Endothelial cell of umbilical vein (primary cell): ENCODE results near the gene PCDHGB7. TPM values are rescaled to one million over a fixed set of nuclear protein-coding genes. Genes with fewer than 3 reads are reported as not detected.

Experiments
- BruUV-seq: library from RNA; stranded (reverse); fragments of 400-500 nt; replicated peaks from 2 replicates; lab custom pipeline; 2021; lab: Mats Ljungman, UMichigan
- CTCF ChIA-PET: fragments of 300-600, 350-600 bp; sonication (Branson Sonifier 250); formaldehyde crosslinking; loops from one replicate; lab custom pipeline; 2021; ENCODE audit warnings: antibody characterized with exemption, inconsistent platforms; lab: Charles Lee
- POLR2A ChIA-PET: fragments of 300-600, 350-600 bp; sonication (Branson Sonifier 250); formaldehyde crosslinking; loops from one replicate; lab custom pipeline; 2021; ENCODE audit warnings: antibody characterized with exemption, inconsistent platforms; lab: Charles Lee
- DNase-seq: peaks from one replicate; pipeline ENCODE4 v3.0.0-alpha.2; 2011; ENCODE audit warnings: low read depth, low spot score
- FAIRE-seq: peaks from 2 replicates; lab custom pipeline; 2011; peaks lifted over from hg19 to GRCh38; lab: Jason Lieb, UNC
- H2AFZ ChIP-seq: 2 replicates; pipeline ENCODE4 v1.6.0; 2012; ENCODE audit warnings: low read depth, low read length, control low read depth, inconsistent platforms
- H3K27ac ChIP-seq: 2 replicates; pipeline ENCODE4 v1.5.1; 2011; ENCODE audit warnings: low read depth, mild to moderate bottlenecking, control low read depth, low read length, moderate library complexity; ENCODE audit not compliant: insufficient read depth
- H3K27me3 ChIP-seq, 2 experiments: 2 replicates each; pipeline versions ENCODE4 v1.6.0 to v1.6.1; 2011; ENCODE audit warnings: low read length in 2 of 2, mixed read lengths in 1 of 2; ENCODE audit not compliant: control insufficient read depth in 2 of 2, insufficient read depth in 2 of 2
- H3K36me3 ChIP-seq, 2 experiments: 2 replicates in 1 of 2; 3 replicates in 1 of 2; pipeline ENCODE4 v1.5.1; 2011; ENCODE audit warnings: low read length in 2 of 2, mild to moderate bottlenecking in 1 of 2, moderate library complexity in 1 of 2; ENCODE audit not compliant: control insufficient read depth in 2 of 2, insufficient read depth in 2 of 2; ENCODE audit errors: extremely low read depth in 1 of 2
- H3K4me1 ChIP-seq: 3 replicates; pipeline ENCODE4 v1.5.1; 2011; ENCODE audit warnings: mild to moderate bottlenecking, low read length; ENCODE audit not compliant: control insufficient read depth, insufficient read depth; ENCODE audit errors: extremely low read depth
- H3K4me2 ChIP-seq: 2 replicates; pipeline ENCODE4 v1.6.1; 2011; ENCODE audit warnings: low read length, control low read depth, mixed read lengths; ENCODE audit not compliant: insufficient read depth
- H3K4me3 ChIP-seq, 3 experiments: fragments of 200-600 bp in 1 of 3; sonication (generic), shearing (Covaris generic) in 1 of 3; replicated peaks in 1 of 3; 2 replicates each; pipeline ENCODE4 v1.5.1; 2011 to 2016; ENCODE audit warnings: control low read depth in 3 of 3, low read length in 3 of 3, mild to moderate bottlenecking in 2 of 3, inconsistent platforms in 1 of 3, low read depth in 1 of 3, moderate library complexity in 1 of 3; ENCODE audit not compliant: insufficient read depth in 1 of 3
- H3K79me2 ChIP-seq: 2 replicates; pipeline ENCODE4 v1.6.0; 2012; ENCODE audit warnings: low read length, inconsistent platforms; ENCODE audit not compliant: control insufficient read depth, insufficient read depth
- H3K9ac ChIP-seq: replicated peaks from 2 replicates; pipeline ENCODE3; 2011; ENCODE audit warnings: low read length, control low read depth; ENCODE audit not compliant: insufficient read depth; ENCODE audit errors: extremely low read depth
- H3K9me1 ChIP-seq: replicated peaks from 3 replicates; pipeline ENCODE4 v1.6.0; 2011; ENCODE audit warnings: mild to moderate bottlenecking, low read length; ENCODE audit not compliant: control insufficient read depth, insufficient read depth; ENCODE audit errors: extremely low read depth
- H3K9me3 ChIP-seq: replicated peaks from 2 replicates; pipeline ENCODE4 v1.5.1; 2012; ENCODE audit warnings: low read length, inconsistent platforms; ENCODE audit not compliant: control insufficient read depth, insufficient read depth
- H4K20me1 ChIP-seq: replicated peaks from 2 replicates; pipeline ENCODE3; 2011; ENCODE audit warnings: mild to moderate bottlenecking, low read length; ENCODE audit not compliant: control insufficient read depth, insufficient read depth; ENCODE audit errors: extremely low read depth
- EZH2 ChIP-seq: IDR thresholded peaks from 2 replicates; pipeline ENCODE4 v1.6.1; 2012; ENCODE audit warnings: borderline replicate concordance, low read depth, mild to moderate bottlenecking, moderate library complexity, low read length, inconsistent platforms; ENCODE audit not compliant: severe bottlenecking
- FOS ChIP-seq: IDR thresholded peaks from 2 replicates; pipeline ENCODE4 v1.6.1; 2011; ENCODE audit warnings: mild to moderate bottlenecking, low read length, moderate library complexity, borderline replicate concordance; ENCODE audit not compliant: insufficient read depth
- GATA2 ChIP-seq: IDR thresholded peaks from 2 replicates; pipeline ENCODE4 v1.7.0; 2011; ENCODE audit warnings: low read depth, mild to moderate bottlenecking, moderate library complexity, mixed read lengths, low read length; ENCODE audit not compliant: insufficient read length, insufficient read depth
- JUN ChIP-seq: IDR thresholded peaks from 2 replicates; pipeline ENCODE4 v1.6.1; 2011; ENCODE audit warnings: borderline replicate concordance, low read depth; ENCODE audit not compliant: insufficient read length, insufficient read depth
- MYC ChIP-seq: IDR thresholded peaks from one replicate; pipeline ENCODE4 v1.6.1; 2011; ENCODE audit warnings: mild to moderate bottlenecking, low read depth, low read length
- POLR2A ChIP-seq: IDR thresholded peaks from 2 replicates; pipeline ENCODE4 v1.6.1; 2012; ENCODE audit warnings: low read depth, mild to moderate bottlenecking, control low read depth, low read length
- POLR2AphosphoS5 ChIP-seq: IDR thresholded peaks from 2 replicates; pipeline ENCODE4 v1.6.1; 2012; ENCODE audit warnings: low read depth, mild to moderate bottlenecking, control low read depth, low read length, moderate library complexity; ENCODE audit not compliant: insufficient read depth
- dilution Hi-C: fragments of 300-500 bp; cut with MboI; formaldehyde crosslinking; loops from one replicate; pipeline ENCODE4 v1.15.0; 2019; ENCODE audit warnings: low sequenced_read_pairs; ENCODE audit not compliant: extremely low pct_ligation_motif_present
- intact Hi-C: fragments of 100-400 bp; cut with micrococcal nuclease; formaldehyde crosslinking; loops from one replicate; pipeline ENCODE4 v1.10.0; 2022
- polyA plus RNA-seq, 4 experiments: library from polyadenylated mRNA; depleted of rRNA in 3 of 4; stranded (reverse) in 3 of 4; unstranded in 1 of 4; fragments of >200 nt; gene quantifications; 2 replicates each; pipeline versions ENCODE4 v1.2.1 to v1.2.3, GENCODE V29; 2011 to 2012; ENCODE audit warnings: missing spikeins in 1 of 4
- total RNA-seq: library from RNA; stranded (reverse); gene quantifications from 2 replicates; pipeline ENCODE4 v1.2.3, GENCODE V29; 2021
- TF ChIP-seq, protein P1 (sequence below), 2 donors: IDR thresholded peaks; 1 replicate in 1 of 2; 2 replicates in 1 of 2; pipeline ENCODE4 v1.5.1; 2011; ENCODE audit warnings: low read length in 2 of 2, mild to moderate bottlenecking in 2 of 2, moderate library complexity in 2 of 2, control low read depth in 1 of 2, inconsistent platforms in 1 of 2, low read depth in 1 of 2; ENCODE audit not compliant: insufficient read depth in 1 of 2; ENCODE audit errors: extremely low read depth in 1 of 2
- TF ChIP-seq, protein P2 (sequence below): IDR thresholded peaks from 2 replicates; pipeline ENCODE4 v1.6.1; 2011; ENCODE audit not compliant: insufficient read depth, insufficient read length

PCDHGB7 gene
- total and polyA plus RNA-seq, 2 donors (not counting 3 experiments of a cell fraction or from before 2014, with no cell fraction given) = 6.5 to 13.0 TPM

DNA sequence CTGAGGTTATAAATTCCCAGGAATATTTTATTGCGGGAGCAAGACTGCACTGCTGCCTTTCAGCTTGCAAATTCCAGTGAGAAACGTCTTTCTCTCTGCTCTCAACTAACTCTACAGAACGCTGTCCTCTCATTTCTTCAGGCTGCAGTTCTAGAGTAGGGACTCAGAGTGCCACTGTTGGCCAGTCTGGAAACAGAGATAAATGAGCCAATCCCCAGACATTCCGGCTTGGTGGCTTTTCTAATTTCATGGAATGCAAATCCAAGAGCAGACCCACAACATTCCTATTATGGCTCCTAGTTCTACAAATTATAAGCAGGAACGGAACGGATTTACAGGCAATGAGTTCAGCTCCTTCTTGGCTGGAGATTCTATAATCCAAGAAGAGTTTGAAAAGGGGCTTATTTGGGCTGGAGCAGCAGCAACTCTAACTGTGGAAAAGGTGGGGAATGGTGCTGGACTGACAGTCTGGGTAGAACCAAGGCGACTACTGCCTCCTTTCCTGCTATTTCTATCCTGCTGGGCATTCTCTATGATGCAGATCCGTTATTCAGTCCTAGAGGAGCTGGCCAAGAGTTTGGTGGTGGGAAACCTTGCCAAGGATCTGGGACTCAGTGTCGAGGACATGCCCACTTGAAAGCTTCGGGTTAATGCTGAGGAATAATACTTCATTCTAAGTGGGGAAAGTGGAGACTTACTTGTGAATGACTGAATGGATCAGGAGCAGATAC is 22.1 kb downstream of the PCDHGB7 start:
- Histone ChIP-seq H3K79me2 (no peaks in the 10 kb centered on the region), H3K4me3 (no peak overlapping the region), H3K9me3 (no peaks in the 10 kb centered on the region), H3K4me2 (no peak overlapping the region), H4K20me1 (no peaks in the 10 kb centered on the region), H3K9ac (no peak overlapping the region), H2AFZ (no peak overlapping the region), H3K9me1 (no peaks in the 10 kb centered on the region), H3K4me1 (no peaks in the 10 kb centered on the region), H3K36me3 (no peaks in the 10 kb centered on the region), H3K27me3 (peaks cover 0 to 4% of the 10 kb centered on the region in 2 experiments), H3K27ac (no peak overlapping the region)
- FAIRE-seq = no peak
- TF ChIP-seq POLR2AphosphoS5 = no peak
- TF ChIP-seq, protein P1, sequence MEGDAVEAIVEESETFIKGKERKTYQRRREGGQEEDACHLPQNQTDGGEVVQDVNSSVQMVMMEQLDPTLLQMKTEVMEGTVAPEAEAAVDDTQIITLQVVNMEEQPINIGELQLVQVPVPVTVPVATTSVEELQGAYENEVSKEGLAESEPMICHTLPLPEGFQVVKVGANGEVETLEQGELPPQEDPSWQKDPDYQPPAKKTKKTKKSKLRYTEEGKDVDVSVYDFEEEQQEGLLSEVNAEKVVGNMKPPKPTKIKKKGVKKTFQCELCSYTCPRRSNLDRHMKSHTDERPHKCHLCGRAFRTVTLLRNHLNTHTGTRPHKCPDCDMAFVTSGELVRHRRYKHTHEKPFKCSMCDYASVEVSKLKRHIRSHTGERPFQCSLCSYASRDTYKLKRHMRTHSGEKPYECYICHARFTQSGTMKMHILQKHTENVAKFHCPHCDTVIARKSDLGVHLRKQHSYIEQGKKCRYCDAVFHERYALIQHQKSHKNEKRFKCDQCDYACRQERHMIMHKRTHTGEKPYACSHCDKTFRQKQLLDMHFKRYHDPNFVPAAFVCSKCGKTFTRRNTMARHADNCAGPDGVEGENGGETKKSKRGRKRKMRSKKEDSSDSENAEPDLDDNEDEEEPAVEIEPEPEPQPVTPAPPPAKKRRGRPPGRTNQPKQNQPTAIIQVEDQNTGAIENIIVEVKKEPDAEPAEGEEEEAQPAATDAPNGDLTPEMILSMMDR (IDR thresholded peaks at IDR 0.05; ENCODE audit: extremely low read depth in 1 of 2, insufficient read depth in 1 of 2, low read depth in 1 of 2, low read length in 2 of 2) = no peak
- no peak for TF ChIP-seq POLR2A
- TF ChIP-seq FOS = no peak
- TF ChIP-seq MYC = no peak
- TF ChIP-seq GATA2 = no peak
- no peak for TF ChIP-seq EZH2
- TF ChIP-seq, protein P2, sequence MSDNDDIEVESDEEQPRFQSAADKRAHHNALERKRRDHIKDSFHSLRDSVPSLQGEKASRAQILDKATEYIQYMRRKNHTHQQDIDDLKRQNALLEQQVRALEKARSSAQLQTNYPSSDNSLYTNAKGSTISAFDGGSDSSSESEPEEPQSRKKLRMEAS = no peak
- TF ChIP-seq JUN = no peak
- POLR2A ChIA-PET = no interaction called here
- DNase-seq = no peak
- intact Hi-C loops = no loop called here
- dilution Hi-C loops = no loop called here
- BruUV-seq = no TSS peak
- CTCF ChIA-PET = interaction anchor here (2.1 to 2.6 kb wide), 2 partner anchors 9 to 118 kb away, joined by 9 to 16 read pairs; partner anchors contain the start of gene PCDHGA12
